Measurements from ENCODE around the gene PDE9A.

The PDE9A gene

DNA sequence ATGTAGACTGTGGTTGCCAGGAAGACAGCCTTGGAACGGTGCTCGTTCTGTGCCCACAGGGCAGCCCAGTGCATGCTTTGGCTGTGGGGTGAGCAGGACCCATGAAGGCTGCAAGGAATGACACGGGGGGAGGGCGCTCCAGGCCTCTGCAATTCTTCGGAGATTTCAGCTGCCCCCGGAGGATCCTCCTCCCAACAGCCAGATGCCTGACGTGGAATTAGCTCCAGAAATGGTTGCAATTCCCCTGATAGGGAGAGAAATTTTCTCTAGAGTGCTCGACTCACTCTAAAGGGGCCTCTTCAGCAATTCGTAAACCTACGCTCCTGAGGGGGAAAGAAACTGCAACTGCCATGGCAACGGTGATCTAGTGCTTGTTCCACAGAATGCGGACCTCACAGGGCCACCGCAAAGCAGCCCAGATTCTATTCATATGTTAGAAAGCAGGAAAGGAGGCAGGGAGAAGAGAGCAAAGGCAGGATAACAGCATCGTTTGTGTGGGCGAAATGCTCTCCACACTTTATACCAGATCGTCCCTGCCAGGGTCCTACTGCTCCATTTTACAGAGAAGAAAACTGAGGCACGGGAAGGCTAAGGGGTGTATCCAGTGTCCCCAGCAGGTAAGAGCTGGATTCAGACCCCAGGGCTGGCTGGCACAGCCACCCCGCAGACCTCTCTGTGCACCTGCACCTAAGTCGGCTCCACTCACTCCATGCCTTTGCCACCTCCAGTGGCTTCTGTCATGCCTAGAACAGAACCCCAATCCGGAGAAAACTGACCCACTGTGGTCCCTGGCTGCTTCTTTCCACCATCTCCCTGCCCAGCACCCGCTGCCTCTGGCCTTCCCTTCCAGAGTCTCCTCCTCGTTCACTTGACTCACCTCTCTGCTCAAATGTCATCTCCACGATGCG is 11.9 kb upstream of the PDE9A start:
- DNase-seq (ENCODE audit: low read depth in 2 of 2, low spot score in 1 of 2) = no peak

DNA sequence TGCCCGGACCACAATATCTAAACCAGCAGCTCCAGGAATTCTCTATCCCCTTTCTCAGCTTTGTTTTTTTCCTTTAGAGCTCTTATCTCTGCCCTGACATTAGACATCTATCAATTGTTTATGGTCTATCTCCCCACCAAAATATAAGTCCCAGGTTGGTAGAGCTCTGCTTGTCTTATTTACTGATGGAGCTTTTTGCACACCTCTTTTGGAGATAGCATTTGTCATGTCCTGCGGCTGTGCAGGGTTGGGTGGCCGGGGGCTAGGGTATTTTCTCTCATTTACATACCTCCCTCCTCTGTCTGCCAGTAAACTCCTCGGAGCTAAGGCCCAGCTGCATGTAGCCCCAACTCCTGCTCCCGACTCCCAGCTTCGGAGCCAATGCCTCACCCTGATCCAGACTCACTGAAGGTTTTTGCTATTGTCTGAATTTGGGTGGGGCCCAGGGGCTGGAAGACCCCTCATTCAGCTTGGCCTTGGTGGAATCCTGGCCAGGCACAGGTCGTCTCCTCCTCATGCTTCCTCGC is 11.1 kb upstream of the PDE9A start:
- DNase-seq (ENCODE audit: low read depth in 2 of 2, low spot score in 1 of 2) = no peak

DNA sequence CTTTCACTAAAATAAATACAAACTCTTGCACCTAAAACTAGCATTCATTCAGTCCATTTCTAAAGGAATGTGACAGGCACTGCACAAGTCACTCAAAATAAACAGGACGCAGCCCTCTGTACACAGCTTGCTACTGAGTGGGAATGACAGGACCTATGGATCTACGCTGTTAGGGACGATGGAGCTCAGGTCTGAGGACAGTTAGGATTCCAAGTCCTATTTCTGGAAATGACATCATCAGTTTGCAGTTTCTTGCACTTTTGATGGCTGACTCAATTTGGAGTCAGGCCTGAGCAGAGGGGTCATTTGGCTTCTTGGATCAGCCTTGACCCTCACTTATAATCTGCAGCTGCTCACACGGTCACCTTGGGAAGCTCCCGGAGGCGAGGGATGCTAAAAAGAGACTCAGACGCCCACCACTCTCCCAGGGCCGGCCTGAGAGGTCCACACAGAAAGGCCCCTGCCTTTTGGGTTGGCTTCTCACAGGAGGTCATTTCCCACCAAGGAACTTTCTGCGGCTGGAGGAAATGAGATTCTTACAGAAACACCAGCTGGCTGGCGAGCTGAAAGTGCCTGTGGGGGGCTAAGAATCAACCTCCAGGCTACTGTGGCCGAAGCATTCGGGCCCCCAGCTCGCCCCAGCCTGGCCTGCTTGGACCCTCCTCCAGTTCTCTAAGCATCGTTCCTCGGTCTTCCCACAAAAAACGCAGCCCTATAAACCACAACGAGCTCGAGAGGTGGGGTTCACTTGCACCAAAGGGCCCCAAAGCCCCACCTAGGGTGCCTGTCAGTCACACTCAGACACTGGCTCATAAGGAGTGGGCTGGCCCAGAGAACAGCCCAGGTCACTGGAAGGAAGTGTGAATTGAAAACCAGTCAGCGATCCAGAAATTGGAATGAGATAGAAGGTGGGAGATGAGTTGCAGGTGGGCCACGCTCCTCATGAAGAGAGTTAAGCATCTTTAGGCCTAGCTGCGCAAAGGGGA is 8.9 kb upstream of the PDE9A start:
- no peak for DNase-seq (ENCODE audit: low read depth in 2 of 2, low spot score in 1 of 2)

DNA sequence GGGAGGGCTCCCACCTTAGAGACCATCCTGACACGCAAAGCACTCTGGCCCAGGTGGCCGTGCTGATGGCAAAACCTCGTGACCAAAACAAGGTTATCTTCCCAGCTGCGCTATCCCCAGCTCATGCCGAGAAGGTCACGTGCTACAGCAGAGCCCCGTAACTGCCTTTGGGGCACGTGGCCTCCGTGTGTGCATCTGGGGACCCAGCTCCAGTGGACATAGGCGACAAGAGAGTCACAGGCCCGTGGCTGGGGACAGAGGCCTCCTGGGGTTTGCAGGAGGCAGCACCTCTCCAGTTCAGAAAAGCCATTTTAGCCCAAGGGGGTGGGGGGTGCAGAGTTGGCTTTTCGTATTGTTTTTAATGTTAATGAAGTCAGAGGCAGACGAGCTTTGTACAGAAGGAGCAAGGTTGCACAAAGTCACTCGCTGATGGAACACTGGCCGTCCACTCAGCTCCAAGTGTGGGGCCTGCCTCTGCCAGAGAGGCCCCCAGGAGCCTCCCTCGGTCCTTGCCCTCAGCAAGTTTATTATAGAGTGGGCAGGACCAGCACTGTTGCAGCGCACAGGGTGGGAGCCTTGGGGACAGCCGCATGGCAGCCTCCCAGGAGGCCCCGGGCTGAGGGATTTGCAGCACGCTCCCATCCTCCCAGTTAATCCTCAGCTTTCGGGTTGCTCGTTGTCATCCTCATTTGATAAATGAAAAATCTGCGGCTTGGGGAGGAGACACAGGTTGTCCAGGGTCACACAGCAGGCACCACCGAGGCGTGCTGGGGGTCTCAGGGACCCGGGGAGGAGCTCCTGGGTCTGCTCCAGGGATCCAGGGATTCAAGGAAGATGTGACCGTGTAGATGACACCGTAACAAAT is 8.0 kb upstream of the PDE9A start:
- DNase-seq (ENCODE audit: low read depth in 2 of 2, low spot score in 1 of 2) = no peak

DNA sequence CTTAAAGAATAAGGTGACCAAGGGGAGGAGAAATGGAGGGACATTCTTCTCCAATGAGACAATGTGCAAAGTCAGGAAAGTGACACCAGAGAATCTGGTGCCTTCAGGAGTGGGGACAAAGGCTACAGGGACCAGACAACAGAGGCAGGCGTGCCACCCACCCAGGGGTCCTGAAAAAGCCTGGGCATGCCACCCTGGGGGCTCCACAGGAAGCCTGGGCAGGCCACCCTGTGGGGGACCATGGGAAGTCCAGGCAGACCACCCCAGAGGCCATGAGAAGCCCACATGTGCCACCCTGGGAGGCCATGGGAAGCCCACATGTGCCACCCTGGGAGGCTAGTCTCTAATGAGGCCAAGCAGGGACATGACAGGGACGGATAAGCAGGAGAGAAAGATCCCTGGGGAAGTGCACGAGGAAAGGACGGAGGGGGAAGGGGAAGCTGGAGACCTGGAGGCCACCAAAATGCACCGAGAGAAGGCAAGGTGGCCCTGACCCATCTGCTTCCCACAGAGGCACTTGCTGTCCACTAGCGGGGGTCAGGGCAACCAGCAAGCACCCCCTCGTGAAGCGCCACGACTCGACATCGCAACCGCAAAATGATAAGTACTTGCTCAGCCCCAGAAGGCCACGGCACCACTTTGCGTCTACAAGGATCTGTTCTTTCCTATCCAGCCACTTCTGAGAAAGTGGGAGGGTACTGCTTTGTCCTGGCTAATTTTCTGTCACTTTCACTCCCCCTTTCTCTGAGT is 7.2 kb upstream of the PDE9A start:
- DNase-seq (ENCODE audit: low read depth in 2 of 2, low spot score in 1 of 2) = no peak

DNA sequence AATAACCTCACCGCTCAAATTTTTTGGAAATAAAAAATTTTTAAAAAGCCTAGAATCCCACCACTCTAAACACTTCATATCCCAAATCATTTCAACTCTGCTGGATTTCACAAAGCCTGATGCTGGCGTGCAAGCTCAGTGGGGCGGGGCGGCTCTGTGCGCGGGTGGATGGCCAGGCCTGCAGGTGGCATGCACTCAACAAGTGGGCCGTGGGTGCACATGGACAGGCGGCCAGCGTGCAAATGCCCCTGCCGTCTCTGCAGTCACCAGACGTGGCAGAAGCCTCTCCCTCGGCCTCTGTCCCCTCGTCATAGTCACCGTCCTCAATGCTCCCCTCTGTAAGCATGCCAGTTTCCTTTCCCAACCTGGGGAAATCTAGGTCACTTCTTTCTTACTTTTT is 6.6 kb upstream of the PDE9A start:
- no peak for DNase-seq (ENCODE audit: low read depth in 2 of 2, low spot score in 1 of 2)

DNA sequence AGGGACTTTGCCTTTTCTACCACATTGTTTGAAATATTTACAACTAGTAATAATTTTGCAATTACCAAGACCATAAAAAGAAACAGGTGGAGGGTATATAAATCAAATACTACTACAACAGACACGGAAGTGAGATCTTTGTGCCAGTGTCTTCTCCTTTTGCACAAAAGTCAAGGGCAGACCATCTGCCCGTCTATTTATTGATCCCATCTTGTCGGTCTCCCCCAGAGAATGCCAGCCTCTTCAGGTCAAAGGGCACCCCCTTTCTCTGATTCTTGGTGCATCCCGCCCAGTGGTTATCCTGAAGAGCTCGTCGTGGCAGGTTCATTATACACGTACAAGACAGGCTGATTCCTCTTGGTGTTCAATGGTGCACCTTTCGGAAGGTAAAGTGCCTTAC is 4.8 kb upstream of the PDE9A start:
- DNase-seq (ENCODE audit: low read depth in 2 of 2, low spot score in 1 of 2) = no peak

DNA sequence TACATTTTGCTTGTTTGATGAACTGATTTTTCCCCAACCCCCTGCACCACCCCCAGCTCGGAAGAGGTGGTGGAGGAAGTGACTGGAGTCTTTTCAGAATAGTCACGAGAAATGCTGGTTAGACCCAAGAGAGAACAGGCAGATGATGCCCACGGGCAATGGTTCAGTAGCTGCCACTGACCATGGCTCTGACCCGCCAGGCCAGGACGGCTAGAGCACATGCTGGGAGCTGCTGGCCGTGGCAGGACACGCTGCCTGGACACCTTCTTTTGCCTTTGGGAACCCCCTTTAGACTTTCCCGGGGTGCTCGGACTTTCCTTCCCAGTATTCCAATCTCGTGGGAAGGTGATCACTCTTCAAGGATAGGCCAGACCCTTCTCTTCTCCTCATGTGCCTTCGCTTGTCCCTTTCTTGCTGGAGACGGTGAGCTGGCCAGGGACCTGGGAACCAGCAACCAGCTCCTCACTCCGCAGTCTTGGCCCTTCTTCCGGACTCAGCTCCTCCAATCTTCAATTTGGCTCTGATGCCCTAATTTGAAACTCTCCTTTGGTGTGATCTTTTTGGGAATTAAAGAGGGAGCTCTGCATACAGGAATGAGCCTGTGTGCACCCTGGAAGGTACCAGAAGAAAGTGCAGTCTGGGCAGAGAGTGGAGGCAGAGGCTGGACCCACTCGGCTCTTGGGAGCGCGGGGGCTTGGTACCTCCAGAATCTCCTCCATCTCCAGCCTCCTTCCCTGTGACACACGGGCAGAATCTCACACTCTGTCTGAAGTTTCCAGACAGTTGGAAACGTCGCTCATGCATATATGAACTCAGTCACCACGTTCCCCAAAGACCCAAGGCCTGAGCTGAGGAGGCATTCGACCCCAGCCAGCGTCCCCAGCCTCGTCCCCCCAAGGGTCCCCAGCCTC is 4.0 kb upstream of the PDE9A start:
- no peak for DNase-seq (ENCODE audit: low read depth in 2 of 2, low spot score in 1 of 2)

DNA sequence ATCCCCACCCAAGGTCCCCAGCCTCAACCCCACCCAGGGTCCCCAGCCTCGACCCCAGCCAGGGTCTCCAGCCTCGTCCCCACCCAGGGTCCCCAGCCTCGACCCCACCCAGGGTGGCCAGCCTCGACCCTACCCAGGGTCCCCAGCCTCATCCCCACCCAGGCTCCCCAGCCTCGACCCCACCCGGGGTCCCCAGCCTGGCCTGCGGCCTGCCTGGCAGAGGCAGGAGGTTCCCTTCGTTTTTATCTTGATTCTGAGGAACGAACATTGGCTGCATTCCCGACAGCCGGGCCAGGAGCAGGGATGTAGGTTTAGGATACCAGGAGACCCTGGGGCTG is 3.4 kb upstream of the PDE9A start:
- DNase-seq (ENCODE audit: low read depth in 2 of 2, low spot score in 1 of 2) = no peak

DNA sequence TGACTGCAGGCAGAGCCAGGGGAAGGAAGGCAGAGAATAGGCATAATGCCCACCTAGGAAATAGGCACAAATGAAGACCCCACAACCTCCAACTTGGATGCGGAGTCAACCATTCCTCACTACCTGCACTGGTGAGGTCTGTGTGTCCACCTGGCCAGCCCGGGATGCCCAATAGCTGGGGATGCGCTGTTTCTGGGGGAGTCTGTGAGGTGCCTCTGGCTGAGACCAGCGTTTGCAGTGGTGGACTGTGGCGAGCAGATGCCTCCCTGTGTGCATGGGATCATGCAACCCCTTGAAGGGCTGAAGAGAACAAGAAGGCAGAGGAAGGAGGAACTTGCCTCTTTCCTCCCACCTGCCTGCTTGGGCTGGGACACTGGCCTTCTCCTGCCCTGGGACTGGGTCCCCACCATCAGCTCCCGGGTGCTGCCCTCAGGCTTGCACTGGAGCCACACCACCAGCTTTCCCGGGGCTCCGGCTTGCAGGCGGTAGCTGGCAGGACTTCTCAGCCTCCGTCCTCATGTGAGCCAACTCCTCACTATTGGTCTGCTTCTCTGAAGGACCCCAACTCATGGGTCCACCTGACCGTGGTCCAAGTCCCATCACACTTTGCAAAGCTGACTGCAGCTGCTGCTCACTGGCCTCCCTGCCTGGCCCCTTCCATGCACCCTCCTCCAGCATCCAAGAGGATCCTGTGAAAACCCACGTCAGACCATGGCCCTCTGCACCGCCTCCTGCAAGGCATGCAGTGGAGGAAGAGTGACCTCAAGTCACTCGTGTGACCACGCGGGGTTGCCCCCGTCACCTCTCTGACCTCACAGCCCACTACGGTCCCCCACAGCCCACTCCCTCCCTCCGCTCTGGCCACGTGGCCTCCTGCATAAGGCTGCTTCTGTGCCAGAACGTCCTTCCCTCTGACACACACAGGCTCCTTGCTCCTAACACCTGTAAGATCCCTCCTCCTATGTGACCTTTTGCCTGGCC is 2.7 kb upstream of the PDE9A start:
- no peak for DNase-seq (ENCODE audit: low read depth in 2 of 2, low spot score in 1 of 2)

DNA sequence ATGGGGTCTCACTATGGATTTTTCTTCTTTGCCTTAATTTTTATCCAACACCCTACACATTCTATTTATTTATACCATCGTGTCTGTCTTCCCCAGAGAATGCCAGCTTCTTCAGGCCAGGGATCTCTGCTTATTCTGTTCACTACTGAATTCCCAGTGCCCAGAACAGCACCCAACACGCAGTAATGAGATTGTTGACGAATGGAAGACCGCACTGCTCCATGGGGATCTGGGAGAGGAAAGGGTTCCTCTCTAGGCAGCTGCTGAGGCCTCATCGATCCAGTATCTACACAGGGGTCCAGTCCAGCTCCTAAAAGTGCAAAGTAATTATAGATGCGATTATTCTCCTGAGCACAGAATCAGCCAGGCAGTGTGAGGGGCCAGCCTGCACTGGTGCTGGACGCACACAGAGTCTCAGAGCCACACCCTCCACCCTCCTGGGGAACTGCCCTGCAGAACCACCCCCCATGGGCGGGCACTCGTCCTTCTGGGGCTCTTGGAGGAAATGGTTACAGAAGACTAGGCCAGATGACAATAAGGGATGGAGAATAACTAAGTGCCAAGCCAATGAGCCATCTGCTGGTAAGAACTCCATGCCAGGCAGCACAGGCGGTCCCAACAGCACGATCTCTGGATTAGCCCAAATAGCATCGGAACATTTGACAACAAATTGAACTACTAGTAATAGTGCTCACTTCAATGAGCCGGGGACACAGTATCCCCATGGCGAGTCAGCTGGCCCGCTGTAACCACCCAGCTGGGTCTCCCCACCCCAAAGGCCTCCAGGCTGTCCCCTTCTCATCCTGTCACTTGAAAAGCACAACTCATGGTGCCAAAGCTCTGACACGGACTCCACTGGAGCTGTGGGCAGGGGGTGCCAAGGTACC is 1.7 kb upstream of the PDE9A start:
- no peak for DNase-seq (ENCODE audit: low read depth in 2 of 2, low spot score in 1 of 2)

DNA sequence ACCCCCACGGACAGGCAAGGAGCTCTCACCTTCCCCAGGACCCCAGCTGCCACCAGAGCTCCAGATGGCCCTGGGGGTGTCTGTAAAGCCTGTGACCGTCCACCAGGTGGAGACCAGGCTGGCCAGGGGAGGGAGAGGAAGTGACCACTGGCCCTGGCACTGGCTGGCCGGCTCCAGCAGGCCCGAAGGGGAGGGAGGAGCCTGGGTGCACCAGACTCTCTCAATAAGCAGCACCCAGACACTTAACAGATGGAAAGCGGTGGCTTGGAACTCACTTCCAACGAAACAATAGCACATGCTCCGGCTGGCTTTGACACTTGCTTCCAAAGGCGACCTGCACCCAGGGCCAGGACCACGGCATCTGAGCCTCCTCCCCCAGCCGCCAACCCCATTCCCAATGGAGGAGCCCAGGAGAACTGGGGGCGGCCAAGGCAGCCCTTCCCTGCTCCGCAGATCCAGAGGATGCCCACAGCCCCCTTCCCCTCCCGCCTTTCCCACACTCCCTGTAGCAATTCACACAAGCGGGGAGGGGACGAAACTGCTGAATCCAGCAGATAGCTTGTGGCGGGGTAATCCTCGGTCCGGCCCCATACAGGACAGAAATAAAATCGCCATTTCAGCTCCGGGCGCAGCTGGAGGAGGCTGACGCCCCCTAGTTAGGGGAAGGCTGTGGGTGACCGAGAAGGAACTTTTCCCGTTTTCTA is 742 bp upstream of the PDE9A start:
- DNase-seq (ENCODE audit: low read depth in 2 of 2, low spot score in 1 of 2) = no peak

DNA sequence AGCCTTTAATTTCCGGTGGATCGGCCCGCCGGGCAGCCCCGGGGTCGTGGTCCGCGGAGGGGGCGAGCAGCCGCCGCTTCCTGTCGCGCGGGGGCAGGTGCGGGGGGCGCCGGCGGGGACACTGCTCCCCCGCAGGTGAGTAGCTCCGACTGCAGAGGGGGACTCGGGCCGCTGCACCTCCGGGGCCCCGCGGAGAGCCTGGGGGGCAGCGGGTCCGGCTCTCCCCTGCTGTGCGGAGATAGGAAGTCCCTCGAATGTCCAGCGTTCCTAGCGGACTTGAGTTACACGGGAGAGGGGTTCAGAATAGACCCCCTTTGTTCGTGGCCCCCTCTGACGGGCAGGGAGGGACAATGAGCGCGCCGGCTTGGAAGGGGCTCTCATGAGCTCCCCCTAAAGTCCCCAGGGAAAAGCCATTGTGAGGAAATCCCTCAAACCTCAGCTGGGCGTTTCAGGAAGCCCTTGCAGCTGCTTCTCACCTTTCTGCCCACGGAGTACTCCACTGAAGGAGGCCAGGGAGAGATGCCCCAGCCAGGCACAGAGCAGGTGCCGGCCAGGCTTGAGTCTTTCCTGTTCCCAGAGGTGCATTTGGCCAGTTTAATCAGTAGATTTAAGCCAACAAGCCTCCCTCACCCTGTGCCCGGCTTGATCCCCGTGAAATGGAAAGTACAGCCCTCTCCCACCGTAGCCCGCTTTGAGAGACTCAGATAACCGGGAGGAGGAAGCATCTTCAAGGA is 925 bp downstream of the PDE9A start:
- no peak for DNase-seq (ENCODE audit: low read depth in 2 of 2, low spot score in 1 of 2)

DNA sequence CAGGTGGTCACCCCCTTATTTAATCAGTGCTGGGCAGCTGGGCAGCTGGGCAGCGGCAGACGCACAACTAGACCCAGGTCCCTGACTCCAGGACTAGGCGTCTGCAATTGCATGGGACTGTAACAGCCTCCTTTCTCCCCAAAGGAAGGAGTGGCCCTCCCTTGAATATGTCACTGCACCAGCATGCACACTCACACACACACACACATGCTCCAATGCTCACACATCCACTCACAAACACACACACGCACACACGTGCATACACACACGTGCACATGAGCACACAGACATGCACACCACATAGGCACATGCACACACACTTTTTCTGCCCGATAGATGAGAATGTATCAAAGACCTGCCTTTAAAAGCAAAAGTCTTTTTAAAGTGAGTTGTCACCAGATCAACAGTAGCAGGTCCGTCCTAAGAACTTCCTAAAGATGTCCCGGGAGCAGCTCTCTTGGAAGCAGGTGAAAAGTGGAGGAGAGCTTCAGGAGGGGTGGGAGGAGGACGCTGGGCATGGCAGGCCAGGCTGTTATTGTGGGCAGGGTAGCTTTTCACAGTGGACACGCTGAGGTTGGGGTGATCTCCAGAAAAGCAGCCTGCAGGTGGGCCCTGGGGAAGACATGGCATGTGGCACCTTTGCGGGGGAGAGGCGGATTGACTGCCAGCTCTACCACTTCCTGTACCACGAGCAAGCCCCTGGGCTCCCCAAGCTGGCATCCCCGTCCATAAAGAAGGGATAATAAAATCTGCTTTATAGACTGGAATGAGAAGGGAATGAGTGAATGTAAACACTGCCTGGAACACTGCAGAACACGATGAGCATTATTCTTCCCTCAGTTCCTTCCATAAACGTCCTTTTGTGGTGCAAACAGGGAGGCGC is 1.7 kb downstream of the PDE9A start:
- DNase-seq (ENCODE audit: low read depth in 2 of 2, low spot score in 1 of 2) = no peak

All from stimulated activated CD8-positive, alpha-beta memory T cell treated with anti-CD3 and anti-CD28 coated beads, Interleukin-4, amount 100 ng/mL, for 4 hours (primary cell).